Ovary (tissue), 3 donors: ENCODE results near the gene LMF2.

Experiments
- EP300 ChIP-seq: sonication (generic); formaldehyde crosslinking; IDR thresholded peaks from one replicate; pipeline ENCODE4 v1.6.1; 2017; ENCODE audit warnings: antibody characterized with exemption
- POLR2A ChIP-seq: fragments of 450-650 bp; IDR thresholded peaks from one replicate; pipeline ENCODE4 v1.6.1; 2017; ENCODE audit warnings: antibody characterized with exemption, mild to moderate bottlenecking, moderate library complexity
- TF ChIP-seq, protein P1 (sequence below), 3 donors: fragments of 450-650 bp in 2 of 3; fragments of 200-600 bp in 1 of 3; IDR thresholded peaks; one replicate each; pipeline versions ENCODE4 v1.5.1 to v1.8.0; 2016 to 2022; ENCODE audit warnings: antibody characterized with exemption in 3 of 3, mild to moderate bottlenecking in 1 of 3
- donor health status: DM: no; HTN: no; CAD: no.

- TF ChIP-seq, protein P1, sequence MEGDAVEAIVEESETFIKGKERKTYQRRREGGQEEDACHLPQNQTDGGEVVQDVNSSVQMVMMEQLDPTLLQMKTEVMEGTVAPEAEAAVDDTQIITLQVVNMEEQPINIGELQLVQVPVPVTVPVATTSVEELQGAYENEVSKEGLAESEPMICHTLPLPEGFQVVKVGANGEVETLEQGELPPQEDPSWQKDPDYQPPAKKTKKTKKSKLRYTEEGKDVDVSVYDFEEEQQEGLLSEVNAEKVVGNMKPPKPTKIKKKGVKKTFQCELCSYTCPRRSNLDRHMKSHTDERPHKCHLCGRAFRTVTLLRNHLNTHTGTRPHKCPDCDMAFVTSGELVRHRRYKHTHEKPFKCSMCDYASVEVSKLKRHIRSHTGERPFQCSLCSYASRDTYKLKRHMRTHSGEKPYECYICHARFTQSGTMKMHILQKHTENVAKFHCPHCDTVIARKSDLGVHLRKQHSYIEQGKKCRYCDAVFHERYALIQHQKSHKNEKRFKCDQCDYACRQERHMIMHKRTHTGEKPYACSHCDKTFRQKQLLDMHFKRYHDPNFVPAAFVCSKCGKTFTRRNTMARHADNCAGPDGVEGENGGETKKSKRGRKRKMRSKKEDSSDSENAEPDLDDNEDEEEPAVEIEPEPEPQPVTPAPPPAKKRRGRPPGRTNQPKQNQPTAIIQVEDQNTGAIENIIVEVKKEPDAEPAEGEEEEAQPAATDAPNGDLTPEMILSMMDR (IDR thresholded peaks at IDR 0.05): no peak
- TF ChIP-seq POLR2A (no peak), EP300 (no peak)
Measured at GRCh38 chr22:50545522-50546325, 38.2 kb upstream of the LMF2 start, which contains the start of gene KLHDC7B.
